NT2/D1 (cell line): ENCODE measurements around the gene PURA.

ENCODE experiments used
- DNase-seq: peaks from one replicate; pipeline ENCODE4 v3.0.0-alpha.2; 2011; ENCODE audit warnings: low read depth, low spot score
- H3K27me3 ChIP-seq: 2 replicates; pipeline ENCODE4 v1.6.0; 2011; ENCODE audit warnings: mild to moderate bottlenecking; ENCODE audit not compliant: insufficient read length, insufficient read depth
- H3K36me3 ChIP-seq: 2 replicates; pipeline ENCODE4 v1.6.1; 2011; ENCODE audit warnings: mild to moderate bottlenecking, low read length, mixed read lengths; ENCODE audit not compliant: insufficient read depth, insufficient read length
- H3K4me1 ChIP-seq: 2 replicates; pipeline ENCODE4 v1.5.1; 2011; ENCODE audit not compliant: insufficient read depth, insufficient read length
- H3K4me3 ChIP-seq: 2 replicates; pipeline ENCODE4 v1.5.1; 2011; ENCODE audit warnings: low read depth; ENCODE audit not compliant: insufficient read length
- H3K9ac ChIP-seq: 2 replicates; pipeline ENCODE4 v1.6.0; 2011; ENCODE audit warnings: low read depth; ENCODE audit not compliant: insufficient read length
- H3K9me3 ChIP-seq: 2 replicates; pipeline ENCODE4 v1.5.1; 2011; ENCODE audit warnings: mild to moderate bottlenecking, low read length; ENCODE audit not compliant: insufficient read depth
- SUZ12 ChIP-seq: IDR thresholded peaks from 2 replicates; pipeline ENCODE4 v1.6.1; 2011; ENCODE audit not compliant: insufficient read length, insufficient read depth; ENCODE audit errors: extremely low read depth
- YY1 ChIP-seq: IDR thresholded peaks from 2 replicates; pipeline ENCODE4 v1.6.1; 2011; ENCODE audit not compliant: insufficient read length, insufficient read depth
- ZNF274 ChIP-seq: IDR thresholded peaks from 2 replicates; pipeline ENCODE4 v1.6.1; 2011; ENCODE audit warnings: mild to moderate bottlenecking, low read depth, low read length

The PURA gene

DNA sequence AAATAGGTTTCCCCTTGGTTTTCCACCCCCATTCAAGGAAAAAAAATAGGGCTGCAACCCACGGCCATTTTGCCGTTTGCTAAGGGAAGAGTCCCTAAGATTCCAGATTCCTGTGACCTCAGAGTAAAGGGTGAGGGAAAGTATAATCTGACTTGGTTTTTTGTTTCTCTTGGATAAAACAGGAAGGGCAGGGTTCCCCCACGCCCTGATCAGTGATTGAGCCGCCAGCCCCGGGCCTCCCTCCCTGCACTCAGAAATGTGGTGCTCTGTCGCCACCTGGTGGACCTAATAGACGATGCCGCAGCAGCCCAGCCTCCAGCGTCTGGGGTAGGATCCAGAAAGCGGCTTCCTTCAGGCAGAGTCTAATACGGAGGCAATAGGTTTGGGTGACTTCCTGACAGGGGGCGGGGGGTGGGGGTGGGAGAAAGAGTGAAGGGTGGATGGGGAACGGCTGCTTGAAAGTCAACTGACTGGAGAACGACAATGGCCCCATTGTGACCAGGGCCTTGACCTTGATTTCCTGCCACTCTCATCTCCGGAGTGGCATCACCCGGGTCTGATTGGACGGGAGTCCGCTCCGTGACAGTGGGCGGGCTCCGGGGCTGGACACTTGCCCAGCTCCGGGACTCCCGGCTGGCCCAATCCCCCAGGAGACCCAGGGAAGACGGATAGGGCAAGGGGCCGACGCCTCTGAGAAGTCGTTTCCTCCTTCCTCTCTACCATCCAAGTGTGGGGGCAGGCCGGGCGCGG is 43.3 kb downstream of the PURA start:
- TF ChIP-seq YY1, result no peak
- TF ChIP-seq ZNF274, result no peak
- TF ChIP-seq SUZ12, result no peak
- Histone ChIP-seq H3K9me3 (no peaks in the 10 kb centered on the region), H3K27me3 (no peaks in the 10 kb centered on the region), H3K9ac (no peak overlapping the region), H3K4me1 (peaks cover 4% of the 10 kb centered on the region), H3K36me3 (no peaks in the 10 kb centered on the region), H3K4me3 (peak overlapping the region; percentile 30)
- DNase-seq, result peak; percentile 66

DNA sequence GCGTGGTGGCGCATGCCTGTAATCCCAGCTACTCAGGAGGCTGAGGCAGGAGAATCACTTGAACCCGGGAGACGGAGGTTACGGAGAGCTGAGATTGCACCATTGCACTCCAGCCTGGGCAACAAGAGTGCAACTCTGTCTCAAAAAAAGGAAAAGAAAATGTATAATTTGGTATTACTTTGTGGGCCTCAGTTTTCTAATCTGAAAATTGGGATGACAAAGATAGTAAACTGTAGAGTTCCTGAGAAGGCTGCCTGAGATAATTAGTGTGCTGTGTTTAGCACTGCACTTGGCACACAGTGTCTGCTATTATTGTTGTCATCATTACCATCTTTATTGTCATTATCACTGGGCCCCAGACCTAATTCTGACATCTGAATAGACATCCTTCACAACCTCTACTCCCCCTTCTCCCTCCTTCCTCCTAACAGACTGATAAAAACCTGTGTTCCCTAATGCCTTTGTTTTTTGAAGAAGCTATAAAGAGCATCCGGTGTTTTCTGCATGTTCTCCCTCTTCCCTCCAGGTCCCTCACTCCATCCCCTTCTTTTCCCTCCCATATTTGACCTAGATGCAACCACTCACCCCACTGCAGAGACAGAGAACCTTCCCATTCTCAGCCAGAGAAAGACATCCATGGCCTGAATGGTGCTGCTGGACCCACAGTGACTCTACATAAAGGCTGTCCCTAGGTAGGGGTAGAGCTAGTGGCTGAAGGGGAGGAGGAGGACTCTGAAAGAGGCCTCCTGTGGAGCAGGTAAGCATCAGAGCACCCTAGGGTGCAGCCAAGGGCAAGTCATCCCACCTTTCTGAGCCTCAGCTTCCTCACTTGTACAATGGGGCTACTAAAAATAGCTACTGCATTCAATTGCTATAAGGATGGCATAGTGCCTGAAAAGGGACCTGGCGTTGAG is 45.4 kb downstream of the PURA start:
- no peaks in the 10 kb centered on the region for H3K4me1 ChIP-seq
- no peak overlapping the region for H3K9ac ChIP-seq
- H3K36me3 ChIP-seq, result no peaks in the 10 kb centered on the region
- no peak for TF ChIP-seq SUZ12
- TF ChIP-seq YY1, result no peak
- no peak for TF ChIP-seq ZNF274
- DNase-seq, result no peak
- no peaks in the 10 kb centered on the region for H3K9me3 ChIP-seq
- no peaks in the 10 kb centered on the region for H3K27me3 ChIP-seq
- no peak overlapping the region for H3K4me3 ChIP-seq

DNA sequence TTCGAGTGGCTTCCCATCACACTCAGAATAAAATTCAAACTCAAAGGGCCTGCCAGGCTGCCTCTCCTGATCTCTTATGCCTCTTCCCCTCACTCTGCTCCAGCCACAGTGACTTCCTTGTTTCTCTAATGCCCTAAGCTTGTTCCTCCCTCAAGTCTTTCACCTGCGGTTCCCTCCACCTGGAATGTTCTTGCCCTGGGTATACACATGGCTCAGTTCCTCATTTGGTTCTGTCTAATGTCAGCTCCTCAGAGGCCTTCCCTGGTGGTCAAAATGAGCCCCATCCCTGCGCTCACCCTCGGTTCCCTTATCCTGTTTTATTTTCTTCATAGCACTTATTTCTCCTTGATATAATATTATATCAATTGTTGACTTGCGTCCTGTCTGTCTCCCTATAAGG is 48.4 kb downstream of the PURA start:
- TF ChIP-seq YY1, result no peak
- TF ChIP-seq ZNF274, result no peak
- no peak for TF ChIP-seq SUZ12

DNA sequence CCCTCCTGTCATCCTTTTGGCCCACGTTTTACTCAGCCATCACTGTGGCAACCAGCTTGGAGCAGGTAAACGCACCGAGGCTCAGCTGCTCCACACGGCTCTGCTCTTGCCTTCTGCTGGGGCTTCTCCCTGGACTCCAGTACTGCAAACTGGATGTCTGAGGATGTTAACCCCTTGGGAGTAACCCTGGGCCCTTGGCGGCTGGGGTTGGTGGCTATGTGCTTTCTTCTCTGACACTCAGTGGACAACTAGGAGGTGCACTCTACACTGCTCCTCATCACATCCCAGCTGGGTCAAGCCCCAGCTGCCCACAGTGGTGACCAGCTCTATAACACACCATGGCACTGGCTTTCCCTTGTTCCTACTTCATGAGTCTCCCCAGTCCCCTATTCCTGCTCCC is 48.9 kb downstream of the PURA start:
- H3K4me1 ChIP-seq, result no peaks in the 10 kb centered on the region
- no peaks in the 10 kb centered on the region for H3K36me3 ChIP-seq
- no peak for DNase-seq
- no peak overlapping the region for H3K9ac ChIP-seq
- TF ChIP-seq YY1 (no peak), SUZ12 (no peak), ZNF274 (no peak)
- H3K9me3 ChIP-seq, result no peaks in the 10 kb centered on the region
- H3K4me3 ChIP-seq, result no peak overlapping the region
- H3K27me3 ChIP-seq, result no peaks in the 10 kb centered on the region

More for the DNA sequence above, 48.4 kb downstream of the PURA start:
- Histone ChIP-seq H3K4me1 (no peaks in the 10 kb centered on the region), H3K36me3 (no peaks in the 10 kb centered on the region), H3K4me3 (no peak overlapping the region), H3K27me3 (no peaks in the 10 kb centered on the region), H3K9me3 (no peaks in the 10 kb centered on the region), H3K9ac (no peak overlapping the region)
- no peak for DNase-seq

DNA sequence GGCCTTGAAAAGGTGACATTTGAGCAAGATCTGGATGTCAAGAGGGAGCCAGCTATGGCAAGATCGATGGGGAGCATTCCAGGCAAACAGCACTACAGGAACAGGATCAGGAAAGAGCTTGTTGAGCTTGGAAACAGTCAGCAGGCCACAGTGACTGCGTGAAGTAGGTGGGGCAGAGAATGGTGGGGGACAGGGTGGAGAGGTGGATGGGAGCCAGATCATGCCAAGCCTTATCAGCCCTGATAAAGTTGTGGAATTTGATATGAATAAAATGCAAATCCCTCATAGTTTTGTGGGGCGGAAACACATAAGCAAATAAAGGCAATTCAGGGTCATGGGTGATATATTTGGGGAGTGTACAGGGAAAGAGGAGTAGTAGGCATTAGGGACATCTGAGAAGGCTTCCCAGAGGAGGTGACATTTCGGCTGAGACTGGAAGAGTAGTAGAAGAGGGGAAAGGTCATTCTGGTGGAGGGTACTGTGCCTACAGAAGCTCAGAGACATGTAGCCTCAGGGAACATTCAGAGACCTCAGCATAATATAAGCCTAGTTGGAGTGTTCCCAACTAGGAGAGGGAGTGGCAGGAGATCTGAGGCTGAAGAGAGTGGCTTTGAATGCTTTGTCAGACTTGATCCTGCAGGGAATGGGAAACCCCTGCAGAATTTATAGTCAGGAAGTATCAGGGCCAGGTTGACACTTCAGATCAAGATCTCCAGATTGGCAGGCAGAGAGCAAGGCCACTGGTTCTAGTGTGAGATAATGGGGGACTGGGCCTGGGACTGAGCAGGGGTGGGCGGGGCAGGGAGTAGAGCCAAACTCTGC is 51.4 kb downstream of the PURA start:
- no peak for TF ChIP-seq ZNF274
- no peak for TF ChIP-seq YY1
- no peak for TF ChIP-seq SUZ12
- no peak for DNase-seq
- no peaks in the 10 kb centered on the region for H3K4me1 ChIP-seq

DNA sequence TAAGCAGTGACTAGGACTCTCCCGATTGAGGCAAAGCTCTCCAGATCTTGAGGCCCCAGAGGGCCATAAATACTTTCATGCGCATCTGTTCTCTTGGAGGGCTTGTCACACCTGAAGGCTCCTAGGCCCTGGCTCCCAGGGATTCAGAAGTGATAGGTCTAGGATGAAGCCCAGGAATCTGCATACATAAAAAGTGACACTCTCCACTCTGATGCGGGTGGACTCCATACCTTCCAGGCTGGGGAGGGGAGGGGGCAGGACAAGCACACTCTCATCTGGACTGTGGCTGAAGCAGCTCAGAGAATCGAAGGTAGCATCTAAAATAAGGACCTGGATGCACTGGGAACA is 52.0 kb downstream of the PURA start:
- Histone ChIP-seq H3K4me3 (no peak overlapping the region), H3K36me3 (no peaks in the 10 kb centered on the region), H3K9ac (no peak overlapping the region), H3K9me3 (no peaks in the 10 kb centered on the region), H3K27me3 (no peaks in the 10 kb centered on the region), H3K4me1 (no peaks in the 10 kb centered on the region)
- DNase-seq, result no peak
- no peak for TF ChIP-seq ZNF274
- no peak for TF ChIP-seq SUZ12
- TF ChIP-seq YY1, result no peak

More for the DNA sequence above, 51.4 kb downstream of the PURA start:
- H3K9ac ChIP-seq, result no peak overlapping the region
- H3K27me3 ChIP-seq, result no peaks in the 10 kb centered on the region
- H3K36me3 ChIP-seq, result no peaks in the 10 kb centered on the region
- no peaks in the 10 kb centered on the region for H3K9me3 ChIP-seq
- H3K4me3 ChIP-seq, result no peak overlapping the region
